Neural progenitor cell (in vitro differentiated cells): ENCODE data around the gene CHD6. TPM values are rescaled to one million over a fixed set of nuclear protein-coding genes. Genes with fewer than 3 reads are reported as not detected.

Experiments used
- DNase-seq: peaks from one replicate; pipeline ENCODE4 v3.0.0-alpha.2; 2016; ENCODE audit warnings: low spot score
- H2AFZ ChIP-seq: fragments of 200-600 bp; sonication (generic); replicated peaks from 2 replicates; pipeline ENCODE4 v1.6.1; 2016; ENCODE audit warnings: antibody characterized with exemption
- H3F3A ChIP-seq: fragments of 200-600 bp; sonication (generic); 2 replicates; pipeline ENCODE4 v1.6.1; 2016; ENCODE audit warnings: antibody characterized with exemption, low read depth
- H3K27ac ChIP-seq: fragments of 200-600 bp; sonication (generic); 2 replicates; pipeline ENCODE4 v1.5.1; 2016; ENCODE audit warnings: mild to moderate bottlenecking
- H3K27me3 ChIP-seq: fragments of 200-600 bp; sonication (generic); 2 replicates; pipeline ENCODE4 v1.6.1; 2016; ENCODE audit warnings: mild to moderate bottlenecking, moderate library complexity
- H3K36me3 ChIP-seq: fragments of 200-600 bp; sonication (generic); 2 replicates; pipeline ENCODE4 v1.5.1; 2016
- H3K4me1 ChIP-seq: fragments of 200-600 bp; sonication (generic); 2 replicates; pipeline ENCODE4 v1.6.1; 2016; ENCODE audit warnings: mixed run types
- H3K4me2 ChIP-seq: fragments of 200-600 bp; sonication (generic); 2 replicates; pipeline ENCODE4 v1.6.1; 2016
- H3K4me3 ChIP-seq: fragments of 200-600 bp; sonication (generic); 2 replicates; pipeline ENCODE4 v1.5.1; 2016
- H3K79me2 ChIP-seq: fragments of 200-600 bp; sonication (generic); 2 replicates; pipeline ENCODE4 v1.6.1; 2016; ENCODE audit warnings: low read depth
- H3K9ac ChIP-seq: fragments of 200-600 bp; sonication (generic); 2 replicates; pipeline ENCODE4 v1.6.1; 2016
- H3K9me3 ChIP-seq: fragments of 200-600 bp; sonication (generic); 2 replicates; pipeline ENCODE4 v1.5.1; 2016; ENCODE audit warnings: low read depth
- H4K20me1 ChIP-seq: fragments of 200-600 bp; sonication (generic); 2 replicates; pipeline ENCODE4 v1.6.1; 2016; ENCODE audit warnings: low read depth
- H3K27ac Mint-ChIP-seq: 3 replicates; pipeline ENCODE4 v1.8.0; 2021; ENCODE audit warnings: mixed read lengths
- H3K27me3 Mint-ChIP-seq: 2 replicates; pipeline ENCODE4 v1.8.0; 2022; ENCODE audit warnings: low read depth, mild to moderate bottlenecking, inconsistent platforms, moderate library complexity, mixed read lengths; ENCODE audit not compliant: insufficient read depth
- H3K36me3 Mint-ChIP-seq: 3 replicates; pipeline ENCODE4 v1.8.0; 2021; ENCODE audit warnings: mixed read lengths
- H3K4me1 Mint-ChIP-seq: 3 replicates; pipeline ENCODE4 v1.8.0; 2021; ENCODE audit warnings: mixed read lengths
- H3K4me3 Mint-ChIP-seq: 3 replicates; pipeline ENCODE4 v1.8.0; 2021; ENCODE audit warnings: mild to moderate bottlenecking, moderate library complexity, mixed read lengths
- H3K9me3 Mint-ChIP-seq: 3 replicates; pipeline ENCODE4 v1.8.0; 2020; ENCODE audit warnings: mixed read lengths
- EZH2 ChIP-seq: fragments of 200-600 bp; sonication (generic); IDR thresholded peaks from 2 replicates; pipeline ENCODE4 v1.6.1; 2017; ENCODE audit warnings: antibody characterized with exemption, mild to moderate bottlenecking, moderate library complexity
- EZH2phosphoT487 ChIP-seq: fragments of 200-600 bp; sonication (generic); IDR thresholded peaks from 2 replicates; pipeline ENCODE4 v1.6.1; 2017; ENCODE audit warnings: antibody characterized with exemption
- total RNA-seq: library from RNA; depleted of rRNA; stranded (reverse); fragments of >200 nt; gene quantifications from 2 replicates; pipeline ENCODE4 v1.2.3, GENCODE V29; 2015; ENCODE audit warnings: low replicate concordance
- TF ChIP-seq, protein P1 (sequence below): fragments of 200-600 bp; sonication (generic); IDR thresholded peaks from 2 replicates; pipeline ENCODE4 v1.5.1; 2017; ENCODE audit warnings: antibody characterized with exemption, mild to moderate bottlenecking

The CHD6 gene
- total RNA-seq, 1 donor from 2014 or later: 76.1 TPM

DNA sequence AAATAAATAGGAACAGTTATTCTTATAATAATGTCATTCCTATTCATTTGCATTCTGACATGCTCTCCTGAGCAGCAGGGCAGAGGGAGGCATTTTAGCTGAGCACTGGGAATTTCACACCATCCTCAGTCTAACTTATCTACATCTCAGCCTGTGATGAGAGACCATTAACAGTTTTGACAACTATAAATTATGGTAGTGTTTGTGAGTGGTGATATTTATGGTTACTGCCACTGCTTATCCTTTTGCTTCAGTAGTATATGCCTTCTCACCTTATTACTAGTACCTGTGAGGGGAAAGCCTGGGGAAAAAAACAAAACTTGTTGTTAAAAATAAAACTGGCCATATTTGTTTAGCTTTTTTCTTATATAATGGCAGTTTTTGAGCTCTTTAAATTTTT lies 17.0 kb upstream of the CHD6 start:
- H3K4me3 ChIP-seq: no peak overlapping the region
- H2AFZ ChIP-seq: no peak overlapping the region
- H3K9me3 ChIP-seq: no peaks in the 10 kb centered on the region
- H3K27ac Mint-ChIP-seq: no peak overlapping the region
- H3K27me3 Mint-ChIP-seq: no peaks in the 10 kb centered on the region
- peaks cover 11% of the 10 kb centered on the region for H3K4me1 ChIP-seq
- no peaks in the 10 kb centered on the region for H3K36me3 ChIP-seq
- no peaks in the 10 kb centered on the region for H3F3A ChIP-seq
- no peaks in the 10 kb centered on the region for H3K9me3 Mint-ChIP-seq
- TF ChIP-seq EZH2phosphoT487 (no peak), EZH2 (no peak)
- TF ChIP-seq, protein P1, sequence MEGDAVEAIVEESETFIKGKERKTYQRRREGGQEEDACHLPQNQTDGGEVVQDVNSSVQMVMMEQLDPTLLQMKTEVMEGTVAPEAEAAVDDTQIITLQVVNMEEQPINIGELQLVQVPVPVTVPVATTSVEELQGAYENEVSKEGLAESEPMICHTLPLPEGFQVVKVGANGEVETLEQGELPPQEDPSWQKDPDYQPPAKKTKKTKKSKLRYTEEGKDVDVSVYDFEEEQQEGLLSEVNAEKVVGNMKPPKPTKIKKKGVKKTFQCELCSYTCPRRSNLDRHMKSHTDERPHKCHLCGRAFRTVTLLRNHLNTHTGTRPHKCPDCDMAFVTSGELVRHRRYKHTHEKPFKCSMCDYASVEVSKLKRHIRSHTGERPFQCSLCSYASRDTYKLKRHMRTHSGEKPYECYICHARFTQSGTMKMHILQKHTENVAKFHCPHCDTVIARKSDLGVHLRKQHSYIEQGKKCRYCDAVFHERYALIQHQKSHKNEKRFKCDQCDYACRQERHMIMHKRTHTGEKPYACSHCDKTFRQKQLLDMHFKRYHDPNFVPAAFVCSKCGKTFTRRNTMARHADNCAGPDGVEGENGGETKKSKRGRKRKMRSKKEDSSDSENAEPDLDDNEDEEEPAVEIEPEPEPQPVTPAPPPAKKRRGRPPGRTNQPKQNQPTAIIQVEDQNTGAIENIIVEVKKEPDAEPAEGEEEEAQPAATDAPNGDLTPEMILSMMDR: no peak
- H3K27ac ChIP-seq: no peak overlapping the region
- H3K9ac ChIP-seq: no peak overlapping the region
- H4K20me1 ChIP-seq: no peaks in the 10 kb centered on the region
- DNase-seq: no peak
- H3K79me2 ChIP-seq: no peaks in the 10 kb centered on the region
- no peak overlapping the region for H3K4me2 ChIP-seq
- H3K27me3 ChIP-seq: no peaks in the 10 kb centered on the region
- no peak overlapping the region for H3K4me3 Mint-ChIP-seq
- H3K36me3 Mint-ChIP-seq: no peaks in the 10 kb centered on the region
- peaks cover 9% of the 10 kb centered on the region for H3K4me1 Mint-ChIP-seq

DNA sequence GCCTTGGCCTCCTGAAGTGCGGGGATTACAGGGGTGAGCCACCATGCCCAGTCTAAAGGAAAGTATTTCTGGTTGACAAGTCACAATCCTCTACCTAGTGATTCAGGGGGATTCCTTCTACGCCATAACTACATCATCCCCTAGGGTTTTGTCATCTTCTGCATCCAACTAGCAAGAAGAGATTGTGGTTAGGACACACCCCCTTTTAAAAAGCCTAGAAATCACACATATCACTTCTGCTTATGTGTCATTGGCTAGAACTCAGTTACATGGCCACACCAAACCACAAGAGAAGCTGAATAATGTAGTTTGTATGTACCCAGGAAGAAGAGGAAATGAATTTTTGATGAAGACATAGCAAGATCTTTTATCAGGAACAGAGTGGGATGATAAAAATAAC lies 14.7 kb upstream of the CHD6 start:
- Mint-ChIP-seq H3K27ac (no peak overlapping the region), H3K36me3 (no peaks in the 10 kb centered on the region), H3K27me3 (no peaks in the 10 kb centered on the region), H3K4me1 (no peaks in the 10 kb centered on the region), H3K4me3 (no peak overlapping the region), H3K9me3 (no peaks in the 10 kb centered on the region)
- Histone ChIP-seq H2AFZ (no peak overlapping the region), H3K4me3 (no peak overlapping the region), H3K27ac (no peak overlapping the region), H3K79me2 (no peaks in the 10 kb centered on the region), H3K4me2 (no peak overlapping the region), H4K20me1 (no peaks in the 10 kb centered on the region), H3F3A (no peaks in the 10 kb centered on the region), H3K27me3 (no peaks in the 10 kb centered on the region), H3K4me1 (no peaks in the 10 kb centered on the region), H3K9me3 (no peaks in the 10 kb centered on the region), H3K36me3 (no peaks in the 10 kb centered on the region), H3K9ac (no peak overlapping the region)
- no peak for DNase-seq
- TF ChIP-seq, protein P1: no peak
- TF ChIP-seq EZH2phosphoT487 (no peak), EZH2 (no peak)

DNA sequence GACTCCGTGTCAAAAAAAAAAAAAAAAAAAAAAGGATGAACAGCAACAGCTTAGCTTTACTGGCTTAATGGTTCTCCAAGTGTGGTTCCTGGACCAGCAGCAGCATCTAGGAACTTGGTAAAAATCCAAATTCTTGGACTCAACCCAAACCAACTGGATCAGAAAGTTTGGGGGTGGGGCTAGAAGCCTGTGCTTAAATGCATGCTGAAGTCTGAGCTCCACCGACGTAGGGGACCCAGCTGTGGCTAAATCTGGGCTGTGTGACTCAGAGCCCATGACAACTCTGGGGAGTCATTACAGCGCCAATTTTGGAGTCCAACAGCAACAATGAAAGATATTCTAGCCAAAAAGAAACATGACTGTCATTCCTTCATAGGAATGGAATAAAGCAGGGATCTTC lies 13.6 kb upstream of the CHD6 start:
- Histone ChIP-seq H3K27me3 (no peaks in the 10 kb centered on the region), H3K9ac (no peak overlapping the region), H3K4me2 (no peak overlapping the region), H3K4me3 (no peak overlapping the region), H3K9me3 (no peaks in the 10 kb centered on the region), H3K36me3 (no peaks in the 10 kb centered on the region), H3K27ac (no peak overlapping the region), H4K20me1 (no peaks in the 10 kb centered on the region), H3K4me1 (no peaks in the 10 kb centered on the region), H2AFZ (no peak overlapping the region), H3K79me2 (no peaks in the 10 kb centered on the region), H3F3A (no peaks in the 10 kb centered on the region)
- DNase-seq: no peak
- Mint-ChIP-seq H3K4me3 (no peak overlapping the region), H3K27ac (no peak overlapping the region), H3K9me3 (no peaks in the 10 kb centered on the region), H3K36me3 (no peaks in the 10 kb centered on the region), H3K4me1 (no peaks in the 10 kb centered on the region), H3K27me3 (no peaks in the 10 kb centered on the region)
- TF ChIP-seq EZH2 (no peak), EZH2phosphoT487 (no peak)
- TF ChIP-seq, protein P1: no peak

DNA sequence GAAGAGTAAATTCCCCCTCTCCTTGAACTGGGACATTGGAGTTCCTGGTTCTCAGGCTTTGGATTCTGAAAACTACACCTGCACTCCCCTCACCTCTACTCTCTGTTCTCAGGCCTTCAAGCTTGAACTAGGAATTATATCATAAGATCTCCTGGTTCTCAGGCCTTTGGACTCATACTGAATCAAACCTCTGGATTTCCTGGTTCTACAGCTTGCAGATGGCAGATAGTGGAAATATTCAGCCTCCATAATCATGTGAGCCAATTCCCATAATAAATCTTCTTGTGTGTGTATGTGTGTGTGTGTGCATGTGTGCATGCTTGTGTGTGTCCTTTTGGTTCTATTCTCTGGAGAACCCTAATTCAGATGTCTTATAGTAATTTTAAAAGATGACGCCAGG lies 12.7 kb upstream of the CHD6 start:
- TF ChIP-seq EZH2 (no peak), EZH2phosphoT487 (no peak)
- TF ChIP-seq, protein P1: no peak
- Mint-ChIP-seq H3K27ac (no peak overlapping the region), H3K9me3 (no peaks in the 10 kb centered on the region), H3K4me3 (no peak overlapping the region), H3K4me1 (no peaks in the 10 kb centered on the region), H3K27me3 (no peaks in the 10 kb centered on the region), H3K36me3 (no peaks in the 10 kb centered on the region)
- H3K79me2 ChIP-seq: no peaks in the 10 kb centered on the region
- H4K20me1 ChIP-seq: no peaks in the 10 kb centered on the region
- no peak overlapping the region for H2AFZ ChIP-seq
- no peak overlapping the region for H3K4me3 ChIP-seq
- no peaks in the 10 kb centered on the region for H3K27me3 ChIP-seq
- H3K9me3 ChIP-seq: no peaks in the 10 kb centered on the region
- no peaks in the 10 kb centered on the region for H3K4me1 ChIP-seq
- no peak overlapping the region for H3K4me2 ChIP-seq
- H3K36me3 ChIP-seq: no peaks in the 10 kb centered on the region
- no peak overlapping the region for H3K9ac ChIP-seq
- no peaks in the 10 kb centered on the region for H3F3A ChIP-seq
- no peak for DNase-seq
- H3K27ac ChIP-seq: no peak overlapping the region
